SK-N-SH (cell line): Measurements from ENCODE around the gene ZNF827. TPM values are rescaled to one million over a fixed set of nuclear protein-coding genes. Genes with fewer than 3 reads are reported as not detected.

Source experiments
- CTCF ChIA-PET: fragments of 300-600, 350-600 bp; formaldehyde crosslinking; extraction: SDS; loops from one replicate; lab custom pipeline; 2021; lab: Yijun Ruan, JAX
- POLR2A ChIA-PET: fragments of 350-600 bp; sonication (Branson Sonifier 250); formaldehyde crosslinking; extraction: SDS; loops from one replicate; lab custom pipeline; 2020; ENCODE audit warnings: antibody characterized with exemption, inconsistent platforms; lab: Yijun Ruan, JAX
- DNase-seq: peaks from one replicate; pipeline ENCODE4 v3.0.0; 2012
- H2AFZ ChIP-seq: fragments of 200-600 bp; sonication (generic); 2 replicates; pipeline ENCODE4 v1.8.1; 2016; ENCODE audit warnings: antibody characterized with exemption, mild to moderate bottlenecking, low read depth
- H3F3A ChIP-seq: fragments of 200-600 bp; sonication (generic); replicated peaks from 2 replicates; pipeline ENCODE3; 2016; ENCODE audit warnings: antibody characterized with exemption, mild to moderate bottlenecking; ENCODE audit not compliant: insufficient read depth
- H3K27ac ChIP-seq, 2 experiments: fragments of 200-500 bp in 1 of 2; fragments of 200-600 bp in 1 of 2; sonication (Bioruptor generic) in 1 of 2; sonication (generic), shearing (Covaris generic) in 1 of 2; 2 replicates each; pipeline versions ENCODE4 v1.5.1 to v1.6.1; 2014 to 2016; ENCODE audit warnings: low read depth in 2 of 2, inconsistent platforms in 1 of 2, low read length in 1 of 2, mild to moderate bottlenecking in 1 of 2, mixed read lengths in 1 of 2
- H3K27me3 ChIP-seq: fragments of 200-600 bp; sonication (generic), shearing (Covaris generic); 2 replicates; pipeline ENCODE4 v1.6.1; 2016; ENCODE audit warnings: mixed run types; ENCODE audit not compliant: insufficient read depth
- H3K36me3 ChIP-seq, 2 experiments: fragments of 200-500 bp in 1 of 2; fragments of 200-600 bp in 1 of 2; sonication (Bioruptor generic) in 1 of 2; sonication (generic) in 1 of 2; replicated peaks in 1 of 2; 2 replicates each; pipeline versions ENCODE3 to v1.5.1; 2014 to 2016; ENCODE audit warnings: low read length in 1 of 2, mild to moderate bottlenecking in 1 of 2; ENCODE audit not compliant: insufficient read depth in 2 of 2, control insufficient read depth in 1 of 2
- H3K4me1 ChIP-seq, 2 experiments: fragments of 200-500 bp in 1 of 2; fragments of 200-600 bp in 1 of 2; sonication (Bioruptor generic) in 1 of 2; sonication (generic), shearing (Covaris generic) in 1 of 2; 2 replicates each; pipeline versions ENCODE4 v1.5.1 to v1.6.1; 2014 to 2016; ENCODE audit warnings: low read depth in 1 of 2, low read length in 1 of 2, mixed run types in 1 of 2; ENCODE audit not compliant: insufficient read depth in 2 of 2, control insufficient read depth in 1 of 2
- H3K4me2 ChIP-seq: fragments of 200-600 bp; sonication (generic), shearing (Covaris generic); 2 replicates; pipeline ENCODE4 v1.6.1; 2017; ENCODE audit warnings: mixed run types
- H3K4me3 ChIP-seq, 2 experiments: fragments of 200-500 bp in 1 of 2; fragments of 200-600 bp in 1 of 2; sonication (Bioruptor generic) in 1 of 2; sonication (generic), shearing (Covaris generic) in 1 of 2; 2 replicates each; pipeline versions ENCODE4 v1.5.1 to v1.8.1; 2014 to 2016; ENCODE audit warnings: low read depth in 2 of 2, inconsistent platforms in 1 of 2, low read length in 1 of 2, mild to moderate bottlenecking in 1 of 2, mixed read lengths in 1 of 2, moderate library complexity in 1 of 2
- H3K79me2 ChIP-seq: fragments of 200-600 bp; sonication (generic); 2 replicates; pipeline ENCODE4 v1.8.1; 2017; ENCODE audit warnings: mild to moderate bottlenecking; ENCODE audit not compliant: insufficient read depth
- H3K9ac ChIP-seq: fragments of 200-600 bp; sonication (generic); 2 replicates; pipeline ENCODE4 v1.6.1; 2017; ENCODE audit warnings: mixed run types
- H3K9me2 ChIP-seq: fragments of 200-600 bp; sonication (generic); 2 replicates; pipeline ENCODE4 v1.6.1; 2017; ENCODE audit warnings: mixed run types
- H3K9me3 ChIP-seq: fragments of 200-600 bp; sonication (generic); 2 replicates; pipeline ENCODE4 v1.6.1; 2017; ENCODE audit warnings: mixed run types, mild to moderate bottlenecking, moderate library complexity
- H4K20me1 ChIP-seq: fragments of 200-600 bp; sonication (generic); 2 replicates; pipeline ENCODE4 v1.6.1; 2017; ENCODE audit warnings: mild to moderate bottlenecking, mixed run types; ENCODE audit not compliant: insufficient read depth
- EP300 ChIP-seq, 2 experiments: IDR thresholded peaks; 2 replicates each; pipeline versions ENCODE4 v1.4.0 to v1.6.1; 2012; ENCODE audit warnings: borderline replicate concordance in 1 of 2, low read depth in 1 of 2, low read length in 1 of 2
- GATA2 ChIP-seq: sonication (generic); formaldehyde crosslinking; IDR thresholded peaks from 2 replicates; pipeline ENCODE4 v1.5.0; 2020; ENCODE audit warnings: mild to moderate bottlenecking, missing genetic modification reagents
- MAX ChIP-seq: IDR thresholded peaks from 2 replicates; pipeline ENCODE4 v1.4.0; 2012; ENCODE audit warnings: low read depth
- MXI1 ChIP-seq: IDR thresholded peaks from 2 replicates; pipeline ENCODE4 v1.6.1; 2012; ENCODE audit warnings: mild to moderate bottlenecking, low read depth, low read length, improper control_type of control experiment
- REST ChIP-seq: IDR thresholded peaks from 2 replicates; pipeline ENCODE4 v1.6.1; 2012; ENCODE audit warnings: mild to moderate bottlenecking, low read depth, low read length, moderate library complexity
- RXRA ChIP-seq: IDR thresholded peaks from 2 replicates; pipeline ENCODE4 v1.4.0; 2012; ENCODE audit warnings: low read depth, mild to moderate bottlenecking, borderline replicate concordance
- SIN3A ChIP-seq: IDR thresholded peaks from 2 replicates; pipeline ENCODE4 v1.6.1; 2012; ENCODE audit warnings: low read depth, mild to moderate bottlenecking, low read length, moderate library complexity, borderline replicate concordance
- TAF1 ChIP-seq: IDR thresholded peaks from 2 replicates; pipeline ENCODE4 v1.6.1; 2012; ENCODE audit warnings: low read depth, mild to moderate bottlenecking, low read length, moderate library complexity, borderline replicate concordance
- TEAD4 ChIP-seq: IDR thresholded peaks from 2 replicates; pipeline ENCODE4 v1.4.0; 2012; ENCODE audit warnings: mild to moderate bottlenecking, borderline replicate concordance; ENCODE audit not compliant: insufficient read depth
- YY1 ChIP-seq: IDR thresholded peaks from 2 replicates; pipeline ENCODE4 v1.4.0; 2012; ENCODE audit warnings: low read depth, mild to moderate bottlenecking
- WGBS: methylation state at CpG from one replicate; pipeline ENCODE4 v1.1.6; 2017; ENCODE audit warnings: low lambda C conversion rate; 5-methylcytosine and 5-hydroxymethylcytosine counted together
- polyA plus RNA-seq, 3 experiments: library from polyadenylated mRNA; depleted of rRNA; stranded (reverse); fragments of >200 nt; gene quantifications; 2 replicates each; pipeline ENCODE4 v1.2.3, GENCODE V29; 2012

Gene ZNF827
- polyA plus RNA-seq, 1 of the 3 experiments (the other 2 are of a cell fraction): 23.2 TPM

GRCh38 chr4:145982791-145983190 lies 44.2 kb upstream of the ZNF827 start:
- 52% methylated on average over 4 of the region's 4 CpGs for WGBS
- Histone ChIP-seq H3F3A (no peaks in the 10 kb centered on the region), H3K27me3 (no peaks in the 10 kb centered on the region; the same call in 1 of the 2 replicates), H3K4me1 (no peaks in the 10 kb centered on the region), H2AFZ (no peak overlapping the region), H3K4me3 (no peak overlapping the region), H3K9me3 (no peaks in the 10 kb centered on the region), H3K4me2 (no peak overlapping the region), H3K27ac (no peak overlapping the region), H3K36me3 (no peaks in the 10 kb centered on the region), H3K79me2 (no peaks in the 10 kb centered on the region), H4K20me1 (no peaks in the 10 kb centered on the region)
- no peak for DNase-seq
- ChIA-PET POLR2A (no interaction called here), CTCF (interaction anchor here (1.6 kb wide), 1 partner anchor 27 kb away, joined by 4 read pairs; no protein-coding TSS in a partner anchor)
- TF ChIP-seq GATA2 (CRISPR knock-in tag) (no peak), SIN3A (no peak), MAX (no peak), MXI1 (no peak), RXRA (no peak), TAF1 (no peak), TEAD4 (no peak), YY1 (no peak), EP300 (IDR thresholded peaks at IDR 0.05; ENCODE audit: borderline replicate concordance in 1 of 2, low read depth in 1 of 2, low read length in 1 of 2) (no peak)
- TF ChIP-seq, all 33 proteins: peak for 0
- no peak overlapping the region for H3K9ac ChIP-seq
- no peaks in the 10 kb centered on the region for H3K9me2 ChIP-seq

GRCh38 chr4:145979160-145979559 lies 40.5 kb upstream of the ZNF827 start:
- Histone ChIP-seq H3F3A (no peaks in the 10 kb centered on the region), H3K27ac (no peak overlapping the region), H3K4me1 (no peaks in the 10 kb centered on the region), H3K4me3 (no peak overlapping the region), H3K36me3 (no peaks in the 10 kb centered on the region), H4K20me1 (no peaks in the 10 kb centered on the region), H3K9me2 (no peaks in the 10 kb centered on the region), H3K79me2 (no peaks in the 10 kb centered on the region), H3K9me3 (no peaks in the 10 kb centered on the region), H3K27me3 (no peaks in the 10 kb centered on the region; the same call in 1 of the 2 replicates), H2AFZ (no peak overlapping the region), H3K9ac (no peak overlapping the region), H3K4me2 (no peak overlapping the region)
- TF ChIP-seq RXRA: no peak
- no peak for TF ChIP-seq REST
- 57% methylated on average over 3 of the region's 3 CpGs for WGBS
- ChIA-PET CTCF (interaction anchor here (0.6 to 0.7 kb wide), 2 partner anchors 13 to 65 kb away, joined by 3 read pairs; no protein-coding TSS in a partner anchor), POLR2A (no interaction called here)
- DNase-seq: no peak
